Neural crest cell (in vitro differentiated cells): ENCODE measurements around the gene RALGPS1. TPM values are rescaled to one million over a fixed set of nuclear protein-coding genes. Genes with fewer than 3 reads are reported as not detected.

ENCODE experiments used
- DNase-seq: peaks from one replicate; pipeline ENCODE4 v3.0.0; 2021; ENCODE audit warnings: low read depth, mixed read lengths, low spot score
- H3K27ac Mint-ChIP-seq: one replicate; pipeline ENCODE4 v1.8.0; 2021; ENCODE audit warnings: mild to moderate bottlenecking, mixed read lengths; ENCODE audit not compliant: unreplicated experiment
- H3K27me3 Mint-ChIP-seq: 2 replicates; pipeline ENCODE4 v1.8.0; 2021; ENCODE audit warnings: low read depth, mild to moderate bottlenecking, mixed read lengths
- H3K36me3 Mint-ChIP-seq: 2 replicates; pipeline ENCODE4 v1.8.0; 2021; ENCODE audit warnings: low read depth, mild to moderate bottlenecking, mixed read lengths
- H3K4me1 Mint-ChIP-seq: 2 replicates; pipeline ENCODE4 v1.8.0; 2021; ENCODE audit warnings: mixed read lengths
- H3K4me3 Mint-ChIP-seq: one replicate; pipeline ENCODE4 v1.8.0; 2021; ENCODE audit warnings: mild to moderate bottlenecking, mixed read lengths
- H3K9me3 Mint-ChIP-seq: 2 replicates; pipeline ENCODE4 v1.8.0; 2021; ENCODE audit warnings: mixed read lengths
- total RNA-seq: library from RNA; stranded (reverse); gene quantifications from 2 replicates; pipeline ENCODE4 v1.2.1, GENCODE V29; 2021
- TF ChIP-seq, protein P1 (sequence below): fragments of 200-600 bp; sonication (generic); conservative IDR thresholded peaks from 2 replicates; pipeline ENCODE4 v1.5.0; 2021; ENCODE audit warnings: antibody characterized with exemption, mild to moderate bottlenecking

RALGPS1 gene
- total RNA-seq, 1 donor from 2014 or later = 11.7 TPM

DNA sequence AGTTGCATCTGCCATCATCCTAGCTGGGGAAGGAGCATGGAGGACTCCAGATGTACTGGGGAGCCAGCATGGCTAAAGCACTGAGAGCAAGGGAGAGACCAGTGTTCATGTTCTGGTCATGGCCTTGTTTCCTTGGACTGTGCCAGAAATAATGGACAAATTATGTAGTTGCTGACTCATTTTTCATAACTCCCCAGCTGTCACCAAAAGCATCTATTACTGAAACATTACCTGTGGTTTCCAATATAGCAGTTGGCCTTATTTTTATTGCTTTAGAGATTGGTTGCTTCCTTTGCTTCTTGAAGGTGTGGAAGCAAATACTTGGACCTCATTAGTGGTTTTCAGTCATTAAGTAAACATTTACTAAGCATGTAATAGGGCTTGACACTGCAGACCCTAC lies 11.3 kb downstream of the RALGPS1 start:
- Mint-ChIP-seq H3K9me3 (no peaks in the 10 kb centered on the region), H3K4me1 (no peaks in the 10 kb centered on the region), H3K27ac (no peak overlapping the region)

DNA sequence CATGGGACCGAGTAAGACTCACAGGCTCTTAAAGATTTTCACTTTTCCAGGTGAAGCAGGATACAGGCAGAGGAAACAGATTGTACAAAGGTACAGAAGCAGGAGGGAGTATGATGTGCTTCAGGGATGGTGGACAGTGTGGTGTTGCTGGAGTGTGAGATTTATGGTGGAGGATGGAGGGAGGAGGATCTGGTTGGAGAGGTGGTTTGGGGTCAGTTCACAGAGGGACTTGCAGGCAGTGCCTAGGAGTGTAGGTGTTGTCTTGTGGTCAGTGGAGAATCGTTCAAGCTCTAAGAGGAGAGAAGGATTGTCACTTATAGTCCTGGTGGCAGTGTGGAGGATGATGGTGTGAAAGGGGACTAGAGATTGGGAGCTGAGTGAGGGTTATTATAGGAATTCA lies 11.8 kb downstream of the RALGPS1 start:
- no peak for DNase-seq
- TF ChIP-seq, protein P1, sequence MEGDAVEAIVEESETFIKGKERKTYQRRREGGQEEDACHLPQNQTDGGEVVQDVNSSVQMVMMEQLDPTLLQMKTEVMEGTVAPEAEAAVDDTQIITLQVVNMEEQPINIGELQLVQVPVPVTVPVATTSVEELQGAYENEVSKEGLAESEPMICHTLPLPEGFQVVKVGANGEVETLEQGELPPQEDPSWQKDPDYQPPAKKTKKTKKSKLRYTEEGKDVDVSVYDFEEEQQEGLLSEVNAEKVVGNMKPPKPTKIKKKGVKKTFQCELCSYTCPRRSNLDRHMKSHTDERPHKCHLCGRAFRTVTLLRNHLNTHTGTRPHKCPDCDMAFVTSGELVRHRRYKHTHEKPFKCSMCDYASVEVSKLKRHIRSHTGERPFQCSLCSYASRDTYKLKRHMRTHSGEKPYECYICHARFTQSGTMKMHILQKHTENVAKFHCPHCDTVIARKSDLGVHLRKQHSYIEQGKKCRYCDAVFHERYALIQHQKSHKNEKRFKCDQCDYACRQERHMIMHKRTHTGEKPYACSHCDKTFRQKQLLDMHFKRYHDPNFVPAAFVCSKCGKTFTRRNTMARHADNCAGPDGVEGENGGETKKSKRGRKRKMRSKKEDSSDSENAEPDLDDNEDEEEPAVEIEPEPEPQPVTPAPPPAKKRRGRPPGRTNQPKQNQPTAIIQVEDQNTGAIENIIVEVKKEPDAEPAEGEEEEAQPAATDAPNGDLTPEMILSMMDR = no peak
- Mint-ChIP-seq H3K27ac (no peak overlapping the region), H3K4me1 (no peaks in the 10 kb centered on the region), H3K36me3 (no peaks in the 10 kb centered on the region), H3K27me3 (no peaks in the 10 kb centered on the region), H3K4me3 (no peak overlapping the region), H3K9me3 (no peaks in the 10 kb centered on the region)

More for the DNA sequence above, 11.3 kb downstream of the RALGPS1 start:
- TF ChIP-seq, protein P1 = no peak
- no peak for DNase-seq
- Mint-ChIP-seq H3K27me3 (no peaks in the 10 kb centered on the region), H3K36me3 (no peaks in the 10 kb centered on the region), H3K4me3 (no peak overlapping the region)

DNA sequence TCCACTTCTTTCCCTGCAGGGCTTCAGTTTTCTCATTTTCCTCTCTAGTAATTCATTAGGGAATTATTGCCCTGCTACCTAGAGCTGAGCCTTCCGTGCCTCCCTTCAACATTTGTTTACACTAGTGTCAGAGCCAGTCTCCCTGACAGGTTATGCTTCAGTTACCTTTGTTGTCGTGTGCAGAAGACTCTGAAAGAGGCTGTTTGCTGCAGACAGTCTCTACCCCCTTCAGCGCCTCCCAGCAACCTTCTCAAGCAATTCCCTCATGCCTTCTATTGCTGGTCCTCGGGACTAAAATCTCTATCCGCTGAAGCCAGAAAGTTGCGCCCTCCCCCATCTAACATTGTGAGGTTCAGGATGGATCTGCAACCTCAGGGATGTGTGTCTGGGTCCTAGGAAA lies 12.8 kb downstream of the RALGPS1 start:
- H3K9me3 Mint-ChIP-seq = no peaks in the 10 kb centered on the region
- H3K4me1 Mint-ChIP-seq = no peaks in the 10 kb centered on the region
- no peaks in the 10 kb centered on the region for H3K27me3 Mint-ChIP-seq
- TF ChIP-seq, protein P1 = no peak
- no peak overlapping the region for H3K27ac Mint-ChIP-seq
- H3K36me3 Mint-ChIP-seq = no peaks in the 10 kb centered on the region
- H3K4me3 Mint-ChIP-seq = no peak overlapping the region
- no peak for DNase-seq

DNA sequence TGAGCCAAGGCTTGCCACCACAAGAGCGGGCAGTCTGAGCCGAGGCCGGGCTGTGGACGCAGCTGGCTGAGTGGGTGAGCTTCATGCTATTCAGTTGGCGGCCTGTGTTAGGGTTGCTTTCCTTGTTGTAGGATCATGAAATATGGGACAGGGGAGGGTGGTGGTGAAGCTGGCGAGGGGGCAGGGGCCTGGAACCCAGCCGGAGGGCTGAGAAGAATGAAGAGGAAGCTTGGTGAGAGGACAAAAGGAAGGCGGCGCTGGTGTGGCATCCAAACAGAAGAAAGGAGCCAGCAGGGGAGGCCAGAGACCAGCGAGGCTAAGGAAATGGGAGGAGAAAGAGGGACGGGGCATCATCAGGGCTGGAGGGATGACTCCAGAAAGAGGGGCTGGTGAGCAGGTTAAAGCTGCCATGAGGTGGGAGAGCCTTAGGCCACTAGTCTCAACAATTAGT lies 18.3 kb downstream of the RALGPS1 start:
- no peaks in the 10 kb centered on the region for H3K27me3 Mint-ChIP-seq
- H3K36me3 Mint-ChIP-seq = no peaks in the 10 kb centered on the region
- DNase-seq = no peak
- no peak overlapping the region for H3K4me3 Mint-ChIP-seq
- TF ChIP-seq, protein P1 = no peak
- H3K9me3 Mint-ChIP-seq = no peaks in the 10 kb centered on the region
- H3K4me1 Mint-ChIP-seq = peaks cover 5% of the 10 kb centered on the region
- no peak overlapping the region for H3K27ac Mint-ChIP-seq

DNA sequence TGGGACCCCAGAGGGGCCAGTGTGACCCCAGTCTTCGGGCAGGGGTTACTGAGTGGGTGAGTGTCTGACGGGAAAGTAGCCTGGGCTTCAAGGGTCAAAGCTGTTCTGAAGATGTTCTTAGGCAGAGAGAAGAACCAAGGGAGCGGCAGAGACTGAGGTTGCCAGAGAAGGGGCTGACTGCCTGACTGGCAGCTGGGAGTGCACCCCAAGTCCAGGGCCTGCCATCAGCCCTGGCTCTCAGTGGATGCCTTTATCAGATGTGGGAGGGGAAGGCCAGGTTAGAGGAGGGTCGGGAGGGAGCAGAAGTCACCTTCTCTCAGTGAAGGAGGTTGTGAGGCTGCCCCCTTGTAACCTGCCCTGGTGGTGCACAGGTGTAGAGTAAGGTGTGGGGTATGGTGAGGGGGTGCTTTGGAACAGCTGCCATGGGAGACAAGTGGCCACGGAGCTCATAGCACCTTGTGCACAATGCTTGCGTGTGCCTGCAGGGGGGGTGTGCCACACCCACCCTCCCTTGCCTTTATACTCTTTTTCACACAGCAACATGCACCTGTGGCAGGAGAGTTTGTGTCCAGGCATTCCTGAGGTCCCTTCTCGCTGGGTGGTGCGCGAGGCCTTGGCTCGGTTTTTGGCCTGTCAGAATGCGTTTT lies 18.9 kb downstream of the RALGPS1 start:
- DNase-seq = no peak
- TF ChIP-seq, protein P1 = no peak
- H3K27ac Mint-ChIP-seq = no peak overlapping the region

More for the DNA sequence above, 18.9 kb downstream of the RALGPS1 start:
- H3K36me3 Mint-ChIP-seq = no peaks in the 10 kb centered on the region
- no peaks in the 10 kb centered on the region for H3K9me3 Mint-ChIP-seq
- no peak overlapping the region for H3K4me3 Mint-ChIP-seq
- H3K27me3 Mint-ChIP-seq = no peaks in the 10 kb centered on the region
- peaks cover 5% of the 10 kb centered on the region for H3K4me1 Mint-ChIP-seq
